Measurements from ENCODE around the gene SERPINB7.

Gene SERPINB7

DNA sequence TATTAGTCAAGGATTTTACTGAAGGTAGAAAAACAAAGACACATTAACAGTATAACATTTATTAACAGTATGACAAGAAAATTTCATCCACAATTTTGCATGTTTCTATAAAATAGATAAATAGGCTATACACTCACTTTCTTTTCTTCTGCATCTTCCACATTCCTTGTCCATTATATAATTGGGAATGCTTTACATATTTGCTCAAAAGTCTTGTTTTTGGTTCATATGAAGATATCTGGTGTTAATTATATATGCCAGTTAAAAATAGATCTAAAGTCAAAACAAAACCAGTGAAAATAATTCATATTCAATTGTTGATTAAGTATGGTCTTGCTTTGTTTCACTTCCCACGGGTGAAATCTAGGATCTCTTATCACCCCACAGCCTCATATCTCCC is 53.4 kb downstream of the SERPINB7 start:
- TF ChIP-seq EZH2phosphoT487 (conservative IDR thresholded peaks at IDR 0.05; ENCODE audit: low read length), result no peak
- TF ChIP-seq, protein P1, sequence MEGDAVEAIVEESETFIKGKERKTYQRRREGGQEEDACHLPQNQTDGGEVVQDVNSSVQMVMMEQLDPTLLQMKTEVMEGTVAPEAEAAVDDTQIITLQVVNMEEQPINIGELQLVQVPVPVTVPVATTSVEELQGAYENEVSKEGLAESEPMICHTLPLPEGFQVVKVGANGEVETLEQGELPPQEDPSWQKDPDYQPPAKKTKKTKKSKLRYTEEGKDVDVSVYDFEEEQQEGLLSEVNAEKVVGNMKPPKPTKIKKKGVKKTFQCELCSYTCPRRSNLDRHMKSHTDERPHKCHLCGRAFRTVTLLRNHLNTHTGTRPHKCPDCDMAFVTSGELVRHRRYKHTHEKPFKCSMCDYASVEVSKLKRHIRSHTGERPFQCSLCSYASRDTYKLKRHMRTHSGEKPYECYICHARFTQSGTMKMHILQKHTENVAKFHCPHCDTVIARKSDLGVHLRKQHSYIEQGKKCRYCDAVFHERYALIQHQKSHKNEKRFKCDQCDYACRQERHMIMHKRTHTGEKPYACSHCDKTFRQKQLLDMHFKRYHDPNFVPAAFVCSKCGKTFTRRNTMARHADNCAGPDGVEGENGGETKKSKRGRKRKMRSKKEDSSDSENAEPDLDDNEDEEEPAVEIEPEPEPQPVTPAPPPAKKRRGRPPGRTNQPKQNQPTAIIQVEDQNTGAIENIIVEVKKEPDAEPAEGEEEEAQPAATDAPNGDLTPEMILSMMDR (IDR thresholded peaks at IDR 0.05; ENCODE audit: insufficient read depth, low read length, poor library complexity, severe bottlenecking), result no peak
- no peaks in the 10 kb centered on the region for H4K20me1 ChIP-seq (ENCODE audit: low read depth, low read length)
- H3K36me3 ChIP-seq (ENCODE audit: low read length), result no peaks in the 10 kb centered on the region
- no peak overlapping the region for H3K4me3 ChIP-seq (ENCODE audit: insufficient read depth, low read length, poor library complexity, severe bottlenecking)
- no peaks in the 10 kb centered on the region for H3F3A ChIP-seq (ENCODE audit: insufficient read depth)
- no peak overlapping the region for H3K9ac ChIP-seq (ENCODE audit: low read length)
- no peak overlapping the region for H3K4me2 ChIP-seq (ENCODE audit: low read depth, low read length, poor library complexity, severe bottlenecking)
- H3K9me2 ChIP-seq (replicated peaks; ENCODE audit: insufficient read depth, low read length), result no peaks in the 10 kb centered on the region
- H2AFZ ChIP-seq (ENCODE audit: low read depth, low read length, severe bottlenecking), result no peak overlapping the region
- no peaks in the 10 kb centered on the region for H3K9me3 ChIP-seq (ENCODE audit: insufficient read depth, low read length)
- H3K79me2 ChIP-seq (ENCODE audit: insufficient read depth, low read length), result no peaks in the 10 kb centered on the region
- no peaks in the 10 kb centered on the region for H3K27me3 ChIP-seq (ENCODE audit: low read length)
- no peak overlapping the region for H3K27ac ChIP-seq (ENCODE audit: low read depth, low read length)

DNA sequence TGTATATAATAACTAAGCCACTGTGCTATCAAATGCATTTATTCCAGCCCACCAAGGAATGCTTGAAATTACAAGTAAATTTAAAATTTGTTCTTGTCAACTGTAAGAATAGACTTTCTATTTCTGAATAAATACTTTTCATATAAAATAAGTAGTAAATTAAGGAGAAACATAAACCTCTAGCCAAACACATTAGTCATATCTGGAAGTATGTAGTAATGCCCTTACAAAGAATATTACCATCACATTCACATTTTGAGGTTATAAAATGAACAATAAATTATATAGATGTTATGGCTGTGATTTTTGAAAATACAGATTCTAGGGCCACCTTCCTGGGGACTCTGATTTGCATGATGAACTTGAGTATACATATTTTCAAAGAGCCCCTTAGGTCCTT is 54.7 kb downstream of the SERPINB7 start:
- H3K4me2 ChIP-seq (ENCODE audit: low read depth, low read length, poor library complexity, severe bottlenecking), result no peak overlapping the region
- H3K9me2 ChIP-seq (replicated peaks; ENCODE audit: insufficient read depth, low read length), result no peaks in the 10 kb centered on the region

DNA sequence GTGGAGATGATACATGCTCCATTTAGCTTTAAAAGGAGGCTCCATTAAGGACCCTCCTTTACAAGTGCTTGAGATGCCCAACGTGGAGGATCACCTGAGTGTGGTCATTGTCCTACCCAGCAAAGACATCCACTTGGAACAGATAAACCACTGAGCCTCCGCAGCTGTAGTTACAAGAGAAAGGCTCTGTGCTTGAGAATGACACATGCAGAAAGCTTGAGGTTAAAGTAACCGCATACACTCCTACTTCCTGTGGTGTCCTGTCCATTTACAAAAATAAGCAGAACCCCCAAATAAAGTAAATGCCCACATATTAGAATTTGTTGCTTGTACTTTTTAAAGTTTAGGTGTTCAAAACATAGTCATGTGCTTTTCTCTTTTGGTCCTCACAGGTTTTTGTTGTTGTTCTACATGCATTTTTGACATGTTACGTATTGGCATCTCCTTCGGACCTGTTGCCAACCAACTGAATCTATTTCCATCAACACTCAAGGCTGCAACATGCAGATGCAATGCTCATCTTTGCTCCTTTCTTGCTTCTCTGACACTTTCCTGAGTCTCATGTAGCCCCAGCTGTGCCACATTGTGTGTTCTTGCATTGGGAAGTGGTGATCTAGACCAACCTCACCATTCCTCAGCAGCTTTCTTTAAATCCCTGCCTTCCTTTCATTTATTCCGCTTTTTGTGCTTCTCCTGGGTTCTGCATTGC is 56.0 kb downstream of the SERPINB7 start:
- Histone ChIP-seq H3F3A (ENCODE audit: insufficient read depth) (no peaks in the 10 kb centered on the region), H3K4me2 (ENCODE audit: low read depth, low read length, poor library complexity, severe bottlenecking) (no peak overlapping the region), H3K4me3 (ENCODE audit: insufficient read depth, low read length, poor library complexity, severe bottlenecking) (no peak overlapping the region), H3K27ac (ENCODE audit: low read depth, low read length) (no peak overlapping the region), H3K36me3 (ENCODE audit: low read length) (no peaks in the 10 kb centered on the region), H2AFZ (ENCODE audit: low read depth, low read length, severe bottlenecking) (no peak overlapping the region), H3K9ac (ENCODE audit: low read length) (no peak overlapping the region), H4K20me1 (ENCODE audit: low read depth, low read length) (no peaks in the 10 kb centered on the region), H3K9me2 (replicated peaks; ENCODE audit: insufficient read depth, low read length) (no peaks in the 10 kb centered on the region), H3K79me2 (ENCODE audit: insufficient read depth, low read length) (no peaks in the 10 kb centered on the region), H3K27me3 (ENCODE audit: low read length) (no peaks in the 10 kb centered on the region), H3K9me3 (ENCODE audit: insufficient read depth, low read length) (no peaks in the 10 kb centered on the region)
- TF ChIP-seq, protein P1 (IDR thresholded peaks at IDR 0.05; ENCODE audit: insufficient read depth, low read length, poor library complexity, severe bottlenecking), result no peak
- no peak for TF ChIP-seq EZH2phosphoT487 (conservative IDR thresholded peaks at IDR 0.05; ENCODE audit: low read length)

More for the DNA sequence above, 54.7 kb downstream of the SERPINB7 start:
- no peaks in the 10 kb centered on the region for H3K27me3 ChIP-seq (ENCODE audit: low read length)
- H2AFZ ChIP-seq (ENCODE audit: low read depth, low read length, severe bottlenecking), result no peak overlapping the region
- no peaks in the 10 kb centered on the region for H4K20me1 ChIP-seq (ENCODE audit: low read depth, low read length)
- H3F3A ChIP-seq (ENCODE audit: insufficient read depth), result no peaks in the 10 kb centered on the region
- no peak overlapping the region for H3K27ac ChIP-seq (ENCODE audit: low read depth, low read length)
- TF ChIP-seq, protein P1 (IDR thresholded peaks at IDR 0.05; ENCODE audit: insufficient read depth, low read length, poor library complexity, severe bottlenecking), result no peak
- TF ChIP-seq EZH2phosphoT487 (conservative IDR thresholded peaks at IDR 0.05; ENCODE audit: low read length), result no peak
- H3K4me3 ChIP-seq (ENCODE audit: insufficient read depth, low read length, poor library complexity, severe bottlenecking), result no peak overlapping the region
- H3K9me3 ChIP-seq (ENCODE audit: insufficient read depth, low read length), result no peaks in the 10 kb centered on the region
- H3K79me2 ChIP-seq (ENCODE audit: insufficient read depth, low read length), result no peaks in the 10 kb centered on the region
- no peak overlapping the region for H3K9ac ChIP-seq (ENCODE audit: low read length)
- H3K36me3 ChIP-seq (ENCODE audit: low read length), result no peaks in the 10 kb centered on the region
